NCI-H1417 treated with DMSO at 0.1 percent for 48 hours (cell line): ENCODE data around the gene RFFL.
A peak's percentile ranks its signal among the peaks of the same experiment; 100 is the strongest.

Experiments used
- DNase-seq: peaks from one replicate; lab custom pipeline; 2025; lab: John Stamatoyannopoulos, UW

The RFFL gene

GRCh38 chr17:34961093-34961911 is 102.2 kb downstream of the RFFL start, which contains the start of the genes CCT6B and ZNF830:
Gene CCT6B, minus strand, starts transcription at chr17:34961460. Its CDS starts 67 bp downstream, at chr17:34961393.
Gene ZNF830, plus strand, starts transcription at chr17:34961540. Its CDS starts 27 bp downstream, at chr17:34961567.
- DNase-seq, result peak; percentile 79

GRCh38 chr17:34958438-34958837 is 105.1 kb downstream of the RFFL start:
- DNase-seq, result no peak
